ENCODE results near the gene MAP3K7CL.

Gene MAP3K7CL

GRCh38 chr21:29130270-29130969 is at the start of gene MAP3K7CL:
Gene MAP3K7CL (plus strand): TSS chr21:29130644. CDS start chr21:29133345, 2,701 bp downstream.
- DNase-seq (ENCODE audit: low read depth, low spot score) = peak; percentile 72

DNA sequence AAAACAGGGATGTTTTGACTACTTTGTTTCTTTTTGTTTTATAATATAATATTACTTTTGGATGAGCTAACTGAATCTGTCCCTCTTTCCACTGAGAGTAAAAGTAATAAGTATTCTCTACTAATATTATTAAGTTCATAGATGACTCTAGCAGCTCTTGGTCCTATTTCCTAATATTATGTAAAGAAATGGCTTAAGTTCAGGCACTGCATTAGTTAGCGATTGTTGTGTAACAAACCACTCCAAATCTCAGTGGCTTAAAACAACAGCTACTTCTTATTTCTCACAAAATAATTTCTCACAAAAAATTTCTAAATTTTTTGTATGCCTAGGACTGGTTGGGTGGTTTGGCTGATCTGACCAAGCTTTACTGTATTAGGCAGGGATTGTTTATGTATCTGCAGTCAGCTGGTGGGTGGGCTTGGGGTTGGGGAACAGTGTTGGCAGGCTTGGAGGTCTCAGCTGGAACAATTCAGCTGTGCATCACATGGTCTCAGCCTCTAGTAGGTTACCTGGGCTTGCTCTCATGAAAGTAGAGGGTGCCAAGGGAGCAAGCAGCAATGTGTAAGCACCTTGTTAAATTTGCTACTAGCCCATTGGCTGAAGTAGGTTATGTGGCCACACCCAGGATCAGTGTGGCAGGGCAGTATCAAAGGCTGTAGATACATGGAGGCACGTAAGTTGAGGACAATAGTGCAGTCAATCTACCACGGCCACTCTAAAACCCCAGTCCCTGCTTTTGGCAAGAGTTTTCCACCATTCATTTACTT is 48.2 kb upstream of the MAP3K7CL start:
- DNase-seq (ENCODE audit: low read depth, low spot score) = no peak

DNA sequence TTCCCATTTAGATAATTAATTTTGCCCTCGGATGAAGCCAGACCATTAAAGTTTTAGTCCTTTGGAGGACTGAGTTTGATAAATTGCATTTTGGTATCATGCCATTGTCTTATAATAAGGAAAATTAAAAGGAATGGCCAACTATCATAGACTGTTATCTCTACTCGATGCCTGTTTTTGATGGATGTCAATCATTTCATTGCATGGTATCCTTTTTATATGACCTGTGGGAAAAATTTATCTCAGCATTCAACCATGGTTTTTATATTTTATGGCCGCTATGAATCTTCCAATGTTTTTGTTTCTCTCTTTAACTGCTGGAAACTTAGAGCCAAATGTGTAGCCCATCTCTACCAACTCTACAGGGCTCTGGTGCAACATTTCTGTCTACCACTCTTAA is 47.1 kb upstream of the MAP3K7CL start:
- no peak for DNase-seq (ENCODE audit: low read depth, low spot score)

DNA sequence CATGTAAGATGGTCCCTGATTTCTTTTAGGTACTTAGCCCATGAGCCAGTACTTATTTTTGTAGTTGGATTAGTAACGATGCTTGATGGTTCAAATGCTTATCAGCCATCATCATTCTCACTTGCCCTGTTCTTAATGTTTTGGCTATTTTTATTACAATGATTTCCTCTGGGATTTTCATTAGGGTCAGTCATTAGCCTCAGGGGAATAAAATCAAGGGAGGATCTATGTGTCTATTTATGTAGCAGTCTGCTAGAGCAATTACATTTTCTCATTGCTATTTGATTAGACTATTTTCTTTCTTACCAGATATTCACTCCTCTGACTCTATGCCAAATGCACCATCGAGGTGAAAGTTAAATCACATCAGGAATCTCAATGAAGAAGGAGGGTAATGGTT is 46.1 kb upstream of the MAP3K7CL start:
- DNase-seq (ENCODE audit: low read depth, low spot score) = no peak

DNA sequence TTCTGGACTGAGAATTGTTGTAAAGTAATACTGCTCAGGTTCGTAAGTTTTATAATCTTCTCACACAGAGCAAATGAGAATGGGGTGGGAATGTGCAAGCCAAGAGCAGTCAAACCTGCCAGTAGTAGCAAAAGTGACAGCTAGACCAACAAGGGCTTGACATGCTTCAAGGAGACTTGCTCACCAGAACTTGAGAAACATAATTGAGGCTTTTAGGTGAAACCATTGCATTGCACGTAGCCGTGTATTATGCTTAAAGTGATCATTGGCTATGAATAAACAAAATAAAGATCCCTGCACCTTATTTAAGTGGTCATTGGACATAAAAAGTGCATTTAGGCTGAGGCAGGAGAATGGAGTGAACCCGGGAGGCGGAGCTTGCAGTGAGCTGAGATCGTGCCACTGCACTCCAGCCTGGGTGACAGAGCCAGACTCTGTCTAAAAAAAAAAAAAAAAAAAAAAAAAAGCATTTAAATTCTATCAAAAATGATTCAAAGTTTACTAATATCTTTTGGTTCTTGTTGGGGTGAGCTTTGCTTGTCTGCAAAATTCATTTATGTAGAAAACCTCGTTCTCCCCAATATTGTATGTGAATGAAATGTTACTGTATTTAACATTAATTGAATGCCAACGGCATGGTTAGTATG is 45.2 kb upstream of the MAP3K7CL start:
- no peak for DNase-seq (ENCODE audit: low read depth, low spot score)

GRCh38 chr21:29091033-29091432 is 39.4 kb upstream of the MAP3K7CL start:
- DNase-seq (ENCODE audit: low read depth, low spot score) = no peak

GRCh38 chr21:29092102-29092959 is 38.1 kb upstream of the MAP3K7CL start:
- DNase-seq (ENCODE audit: low read depth, low spot score) = no peak

- no peak for DNase-seq (ENCODE audit: low read depth, low spot score)
These were observed 34.0 kb upstream of the MAP3K7CL start for GRCh38 chr21:29096218-29097015.

GRCh38 chr21:29098156-29098555 is 32.3 kb upstream of the MAP3K7CL start:
- DNase-seq (ENCODE audit: low read depth, low spot score) = no peak

DNA sequence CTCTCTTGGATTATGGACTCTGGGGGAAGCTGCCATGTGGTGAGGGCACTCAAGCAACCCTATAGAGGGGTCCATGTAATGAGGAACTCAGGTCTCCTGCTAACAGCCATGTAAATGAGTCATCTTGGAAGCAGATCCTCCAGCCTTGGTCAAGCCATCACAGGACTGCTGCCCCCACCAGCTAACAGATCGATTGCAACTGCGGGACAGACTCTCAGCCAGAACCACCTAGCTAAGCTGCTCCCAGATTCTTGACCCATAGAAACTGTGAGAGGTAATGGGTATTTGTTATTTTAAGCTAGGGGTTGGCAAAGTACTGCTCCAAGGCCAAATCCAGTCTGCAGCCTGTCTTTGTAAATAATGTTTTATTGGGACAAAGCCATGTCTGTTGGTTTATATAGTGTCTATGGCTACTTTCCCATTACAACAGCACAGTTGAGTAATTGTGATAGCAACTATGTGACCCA is 27.6 kb upstream of the MAP3K7CL start:
- no peak for DNase-seq (ENCODE audit: low read depth, low spot score)

DNA sequence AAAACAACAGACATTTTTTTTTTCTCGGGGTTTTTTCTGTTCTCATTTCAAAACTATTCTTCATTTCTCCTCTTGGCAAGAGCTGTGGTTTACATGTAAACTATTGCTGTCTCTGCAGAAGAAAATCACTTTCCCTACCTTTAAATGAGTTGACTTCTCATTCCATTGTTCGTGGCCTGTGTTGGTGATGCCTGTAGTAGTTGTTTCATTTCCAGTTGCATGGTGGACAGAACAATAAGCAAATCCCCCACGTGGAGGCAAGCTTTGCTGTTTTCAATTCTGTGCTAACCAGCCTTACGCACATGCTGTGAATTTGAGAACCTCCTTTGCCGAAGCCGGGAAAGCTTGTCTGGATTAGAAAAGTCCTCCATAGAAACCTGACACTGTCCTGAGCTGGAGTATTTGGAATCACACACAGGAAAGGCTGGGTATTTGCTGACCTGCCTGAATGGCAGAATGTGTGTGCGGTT is 26.2 kb upstream of the MAP3K7CL start:
- no peak for DNase-seq (ENCODE audit: low read depth, low spot score)

DNA sequence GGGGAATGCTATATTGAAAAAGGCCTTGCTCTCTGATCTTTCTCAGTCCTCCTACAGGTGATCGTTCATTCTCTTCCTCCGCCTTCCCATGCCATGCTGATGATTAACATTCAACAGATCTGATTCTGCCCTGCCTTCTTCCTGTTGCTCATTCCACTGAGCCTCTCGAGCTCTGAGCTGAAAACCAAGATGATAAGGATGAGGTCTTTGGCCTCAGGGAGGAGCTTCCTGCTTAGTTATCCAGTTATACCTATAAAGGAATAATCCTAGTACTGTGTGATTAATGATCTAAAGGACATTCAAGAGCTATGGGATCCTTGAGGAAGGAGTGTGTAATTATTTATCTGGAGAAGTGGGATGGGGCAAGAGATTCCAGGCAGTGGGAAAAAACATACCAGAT is 25.2 kb upstream of the MAP3K7CL start:
- DNase-seq (ENCODE audit: low read depth, low spot score) = no peak

DNA sequence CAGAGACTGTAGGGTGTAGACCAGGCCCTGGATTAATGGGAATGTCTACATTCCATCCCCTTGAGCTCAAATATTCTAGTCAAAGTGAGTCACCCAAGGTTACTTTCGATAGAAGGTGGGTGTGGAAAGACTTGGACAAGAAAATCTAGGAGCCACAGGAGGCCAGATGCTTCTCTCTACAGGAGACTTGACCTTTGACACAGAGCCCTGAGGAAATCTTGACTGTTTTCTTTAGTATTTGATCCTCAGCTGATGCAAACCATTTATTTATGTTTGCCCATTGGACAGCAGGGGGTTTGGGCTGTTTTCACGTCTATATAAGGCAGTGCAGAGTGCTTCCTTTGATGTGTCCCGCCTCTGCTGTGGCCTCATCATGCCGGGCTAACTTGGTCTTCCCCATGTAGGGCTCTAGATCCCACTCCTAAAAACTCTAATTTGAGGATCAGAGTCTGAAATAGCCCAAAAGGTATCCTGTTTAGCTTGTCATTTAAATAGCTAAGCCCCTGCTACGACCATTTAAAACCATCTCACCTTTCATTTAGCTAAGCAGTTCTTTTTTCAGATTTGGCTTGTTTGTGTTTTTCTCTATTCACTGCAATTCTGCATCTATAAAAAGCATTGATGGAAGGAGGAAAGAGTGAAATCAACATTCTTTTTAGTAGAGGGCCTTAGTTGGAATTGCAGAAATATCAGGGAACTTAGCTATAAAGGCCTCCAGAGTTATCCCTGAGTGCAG is 15.5 kb upstream of the MAP3K7CL start:
- DNase-seq (ENCODE audit: low read depth, low spot score) = peak; percentile 99

DNA sequence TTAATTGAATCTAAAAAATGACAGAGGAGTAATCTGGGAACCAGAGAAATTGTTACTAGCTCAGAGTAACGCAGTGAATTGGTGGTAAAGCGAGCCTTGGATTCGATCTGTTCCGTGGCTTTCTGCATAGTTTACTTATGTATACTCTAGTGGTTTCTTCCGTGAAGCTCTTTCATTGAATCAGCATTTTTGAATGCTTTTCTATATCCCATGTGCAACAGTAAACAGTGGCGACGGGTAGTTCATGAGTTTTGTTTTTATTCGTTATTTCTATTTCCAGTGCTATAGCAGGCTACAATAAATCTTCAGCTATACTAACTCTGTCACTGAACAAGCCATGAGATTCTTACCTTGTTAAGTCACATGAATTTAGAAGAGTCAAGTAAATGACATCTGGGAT is 14.5 kb upstream of the MAP3K7CL start:
- DNase-seq (ENCODE audit: low read depth, low spot score) = no peak

DNA sequence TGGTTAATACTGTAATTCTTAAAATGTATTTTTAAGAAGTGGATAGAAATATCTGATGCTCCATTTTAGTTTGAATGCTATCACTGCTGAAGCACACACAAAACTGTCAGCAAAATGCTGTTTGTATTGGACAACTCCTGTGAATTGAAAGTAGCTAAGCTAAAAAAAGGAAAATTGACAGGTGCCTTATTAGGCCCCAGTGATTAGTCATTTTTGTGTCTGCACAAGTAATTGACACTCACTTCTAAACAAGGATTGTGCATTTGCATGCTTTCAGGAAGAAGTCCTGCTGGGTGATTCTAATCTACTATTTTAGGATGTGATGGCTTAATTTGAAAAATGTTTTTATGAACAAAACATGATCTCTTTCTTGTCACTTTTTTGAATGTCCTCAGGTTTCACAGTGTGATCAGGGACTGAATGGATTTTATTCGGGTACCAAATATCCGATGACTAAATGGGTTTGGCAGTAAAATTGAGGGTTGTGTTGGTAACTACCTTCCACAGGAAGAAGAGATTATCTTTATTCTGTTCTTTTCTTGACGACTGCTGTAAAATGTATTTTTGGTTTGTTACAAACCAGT is 13.0 kb upstream of the MAP3K7CL start:
- DNase-seq (ENCODE audit: low read depth, low spot score) = no peak

GRCh38 chr21:29121759-29122158 is 8.7 kb upstream of the MAP3K7CL start:
- DNase-seq (ENCODE audit: low read depth, low spot score) = no peak

DNA sequence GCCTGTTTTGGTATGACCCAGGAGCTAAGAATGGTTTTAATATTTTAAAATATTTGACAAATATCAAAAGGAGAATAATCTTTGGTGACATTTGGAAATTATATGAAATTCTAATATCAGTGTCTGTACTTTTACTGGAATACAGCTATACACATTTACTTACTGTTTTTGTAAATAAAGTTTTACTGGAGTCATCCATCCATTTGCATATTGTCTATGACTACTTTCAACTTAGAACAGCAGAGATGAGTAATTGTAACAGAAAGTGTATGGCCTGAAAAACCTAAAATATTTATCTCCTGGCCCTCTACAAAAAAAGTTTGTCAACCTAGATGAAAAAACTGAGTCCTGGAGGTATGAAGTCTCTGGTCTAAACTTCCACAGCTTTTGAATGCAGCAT is 5.8 kb upstream of the MAP3K7CL start:
- DNase-seq (ENCODE audit: low read depth, low spot score) = no peak

DNA sequence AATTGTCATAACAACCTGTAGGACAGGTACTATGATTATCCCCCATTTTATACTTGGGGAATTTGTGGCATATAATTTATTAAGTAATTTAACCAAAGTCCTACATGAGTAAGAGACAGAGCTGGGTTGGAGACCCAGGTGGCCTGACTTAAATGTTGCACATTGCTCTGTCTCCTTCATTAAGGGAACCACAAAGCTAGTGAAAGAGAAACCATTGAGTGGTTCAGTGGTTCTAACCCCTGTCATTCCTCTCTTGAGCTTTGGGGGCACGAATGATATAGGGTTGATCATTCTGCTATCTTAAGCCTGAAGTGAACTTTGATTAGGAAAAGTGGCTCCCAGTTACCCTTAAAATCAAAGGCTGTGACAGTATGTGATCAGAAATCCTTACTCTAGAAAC is 5.3 kb upstream of the MAP3K7CL start:
- DNase-seq (ENCODE audit: low read depth, low spot score) = no peak

GRCh38 chr21:29125979-29126378 is 4.5 kb upstream of the MAP3K7CL start:
- DNase-seq (ENCODE audit: low read depth, low spot score) = no peak

- DNase-seq (ENCODE audit: low read depth, low spot score) = no peak
These were observed 2.8 kb downstream of the MAP3K7CL start for GRCh38 chr21:29133241-29133640.

All from smooth muscle cell of the brain vasculature (primary cell).